GM19468 (cell line): ENCODE data around the gene NT5C1B.
"Not testable (repeated sequence)": the region's sequence is repeated elsewhere in the genome, so short reads cannot be mapped to it uniquely, and the experiment has no call there.

Experiments used
- ATAC-seq: cut with Tn5 transposase; IDR thresholded peaks from one replicate; pipeline ENCODE4 v1.9.1; 2021; ENCODE audit warnings: mild to moderate bottlenecking, moderate library complexity, moderate number of reproducible peaks; ENCODE audit not compliant: unreplicated experiment; ENCODE audit errors: extremely low read depth

NT5C1B gene

GRCh38 chr2:18589354-18589753 lies at the start of gene NT5C1B:
TSS of gene NT5C1B (minus strand) at chr2:18589569. CDS start at chr2:18589468, 101 bp downstream.
- no peak for ATAC-seq

GRCh38 chr2:18637196-18637595 lies 47.8 kb upstream of the NT5C1B start:
- no peak for ATAC-seq

GRCh38 chr2:18632699-18633098 lies 43.3 kb upstream of the NT5C1B start:
- not testable (repeated sequence) for ATAC-seq

- no peak for ATAC-seq
These were observed 41.6 kb upstream of the NT5C1B start for GRCh38 chr2:18630941-18631340.

GRCh38 chr2:18630541-18630940 lies 41.2 kb upstream of the NT5C1B start:
- ATAC-seq: no peak

- ATAC-seq: no peak
These were observed 40.7 kb upstream of the NT5C1B start for GRCh38 chr2:18630101-18630500.

GRCh38 chr2:18626958-18627650 lies 37.7 kb upstream of the NT5C1B start:
- no peak for ATAC-seq

- ATAC-seq: no peak
These were observed 36.9 kb upstream of the NT5C1B start for GRCh38 chr2:18626256-18626668.

GRCh38 chr2:18625563-18625962 lies 36.2 kb upstream of the NT5C1B start:
- ATAC-seq: no peak

GRCh38 chr2:18623782-18624181 lies 34.4 kb upstream of the NT5C1B start:
- ATAC-seq: no peak

GRCh38 chr2:18620867-18621632 lies 31.7 kb upstream of the NT5C1B start:
- ATAC-seq: no peak

GRCh38 chr2:18619091-18619490 lies 29.7 kb upstream of the NT5C1B start:
- ATAC-seq: no peak

GRCh38 chr2:18614041-18614440 lies 24.7 kb upstream of the NT5C1B start:
- ATAC-seq: no peak

- ATAC-seq: no peak
These were observed 22.8 kb upstream of the NT5C1B start for GRCh38 chr2:18612133-18612532.

- no peak for ATAC-seq
These were observed 22.2 kb upstream of the NT5C1B start for GRCh38 chr2:18611604-18612003.

GRCh38 chr2:18611184-18611583 lies 21.8 kb upstream of the NT5C1B start:
- no peak for ATAC-seq

GRCh38 chr2:18610651-18611050 lies 21.3 kb upstream of the NT5C1B start:
- ATAC-seq: no peak

- no peak for ATAC-seq
These were observed 20.7 kb upstream of the NT5C1B start for GRCh38 chr2:18610090-18610489.

- ATAC-seq: no peak
These were observed 15.7 kb upstream of the NT5C1B start for GRCh38 chr2:18605115-18605514.

- no peak for ATAC-seq
These were observed 15.1 kb upstream of the NT5C1B start for GRCh38 chr2:18604531-18604885.

- no peak for ATAC-seq
These were observed 14.6 kb upstream of the NT5C1B start for GRCh38 chr2:18603854-18604530.
